Measurements from ENCODE around the gene MAK.
"Not testable (repeated sequence)": the region's sequence is repeated elsewhere in the genome, so short reads cannot be mapped to it uniquely, and the experiment has no call there.

The MAK gene

GRCh38 chr6:10831609-10832008 is 6.7 kb downstream of the MAK start:
- no peak for DNase-seq (ENCODE audit: low spot score)
- no peak for TF ChIP-seq CTCF (IDR thresholded peaks at IDR 0.05)
- H3K27ac ChIP-seq: no peak overlapping the region
- H3K4me3 ChIP-seq: no peak overlapping the region

- H3K27ac ChIP-seq: no peak overlapping the region
- no peak overlapping the region for H3K4me3 ChIP-seq
- no peak for TF ChIP-seq CTCF (IDR thresholded peaks at IDR 0.05)
- no peak for DNase-seq (ENCODE audit: low spot score)
Measured at GRCh38 chr6:10824819-10825218, 13.5 kb downstream of the MAK start.

GRCh38 chr6:10824297-10824696 is 14.0 kb downstream of the MAK start:
- H3K27ac ChIP-seq: no peak overlapping the region
- no peak for TF ChIP-seq CTCF (IDR thresholded peaks at IDR 0.05)
- H3K4me3 ChIP-seq: no peak overlapping the region
- no peak for DNase-seq (ENCODE audit: low spot score)

GRCh38 chr6:10814176-10814575 is 24.2 kb downstream of the MAK start:
- DNase-seq (ENCODE audit: low spot score); H3K27ac ChIP-seq; H3K4me3 ChIP-seq: not testable (repeated sequence)

GRCh38 chr6:10809098-10809497 is 29.2 kb downstream of the MAK start:
- TF ChIP-seq CTCF (IDR thresholded peaks at IDR 0.05): no peak
- Histone ChIP-seq H3K4me3 (no peak overlapping the region), H3K27ac (no peak overlapping the region)
- no peak for DNase-seq (ENCODE audit: low spot score)

- DNase-seq (ENCODE audit: low spot score): no peak
- H3K27ac ChIP-seq: no peak overlapping the region
- TF ChIP-seq CTCF (IDR thresholded peaks at IDR 0.05): no peak
- no peak overlapping the region for H3K4me3 ChIP-seq
Measured at GRCh38 chr6:10808376-10808775, 30.0 kb downstream of the MAK start.

- H3K4me3 ChIP-seq: no peak overlapping the region
- DNase-seq (ENCODE audit: low spot score): no peak
- TF ChIP-seq CTCF (IDR thresholded peaks at IDR 0.05): peak; percentile 92
- no peak overlapping the region for H3K27ac ChIP-seq
Measured at GRCh38 chr6:10801224-10801848, 37.0 kb downstream of the MAK start.

- TF ChIP-seq CTCF (IDR thresholded peaks at IDR 0.05): no peak
- H3K27ac ChIP-seq: no peak overlapping the region
- no peak overlapping the region for H3K4me3 ChIP-seq
- no peak for DNase-seq (ENCODE audit: low spot score)
Measured at GRCh38 chr6:10800810-10801209, 37.5 kb downstream of the MAK start.

Measured in coronary artery (tissue), 2 donors.